ENCODE measurements around the gene CHCHD6. TPM values are rescaled to one million over a fixed set of nuclear protein-coding genes. Genes with fewer than 3 reads are reported as not detected.

The CHCHD6 gene
- total and polyA plus RNA-seq, 2 of the 4 experiments (the other 2 are of a cell fraction), result 18.8 to 28.9 TPM

GRCh38 chr3:126663257-126663656, 40.8 kb upstream of the CHCHD6 start:
- no peak for TF ChIP-seq SMC3 (IDR thresholded peaks at IDR 0.05; ENCODE audit: low read depth, low read length)
- no peak for TF ChIP-seq RCOR1 (IDR thresholded peaks at IDR 0.05; ENCODE audit: insufficient replicate concordance, low read length)
- ChIA-PET POLR2A (ENCODE audit: unreplicated experiment) (no interaction called here), CTCF (no interaction called here)
- H3K18ac ChIP-seq (ENCODE audit: low read depth, low read length), result no peak overlapping the region
- peaks cover 2% of the 10 kb centered on the region; the same call in 1 of the 2 replicates for H3K4me1 ChIP-seq (ENCODE audit: control insufficient read depth, insufficient read depth, low read length)
- H4K91ac ChIP-seq (ENCODE audit: insufficient read depth, low read depth, low read length), result no peak overlapping the region
- H3K27ac ChIP-seq (ENCODE audit: insufficient read depth, low read length), result no peak overlapping the region
- no peak overlapping the region for H3K23ac ChIP-seq (ENCODE audit: low read depth, low read length)
- no peak for ATAC-seq (ENCODE audit: low read depth)
- no peak overlapping the region for H3K56ac ChIP-seq (ENCODE audit: extremely low read depth, insufficient read depth, low read length)
- H3K9me1 ChIP-seq (ENCODE audit: insufficient read depth, low read length), result no peaks in the 10 kb centered on the region
- no peak overlapping the region for H2BK15ac ChIP-seq (ENCODE audit: low read depth, low read length)
- H3K4ac ChIP-seq (ENCODE audit: low read depth, low read length), result no peak overlapping the region
- H4K20me1 ChIP-seq (ENCODE audit: insufficient read depth, low read length), result no peaks in the 10 kb centered on the region
- in situ Hi-C loops (cut with MboI; ENCODE audit: low sequenced_read_pairs), result no loop called here
- no peaks in the 10 kb centered on the region for H3K79me1 ChIP-seq (ENCODE audit: low read depth in 1 of 2, low read length in 2 of 2)
- no peak overlapping the region for H3K14ac ChIP-seq (replicated peaks; ENCODE audit: low read depth, low read length)
- intact Hi-C loops (cut with micrococcal nuclease), result no loop called here
- no peak overlapping the region for H2AK9ac ChIP-seq (replicated peaks; ENCODE audit: low read depth, low read length, poor library complexity)
- no peaks in the 10 kb centered on the region for H3K36me3 ChIP-seq (ENCODE audit: control insufficient read depth, insufficient read depth, low read length)
- no peak overlapping the region for H4K8ac ChIP-seq (ENCODE audit: low read depth in 2 of 2, low read length in 2 of 2)
- no peak overlapping the region for H3K9ac ChIP-seq (ENCODE audit: low read depth, low read length)
- no peak overlapping the region for H2BK120ac ChIP-seq (ENCODE audit: low read depth, low read length)
- WGBS, 2 experiments (ENCODE audit: extremely low coverage in 2 of 2, insufficient read length in 1 of 2), result no CpG with 5 or more reads among the region's 4 CpGs
- no peak overlapping the region for H2BK20ac ChIP-seq (ENCODE audit: low read depth, low read length)
- H2BK5ac ChIP-seq (ENCODE audit: low read depth, low read length, poor library complexity, severe bottlenecking), result no peak overlapping the region
- no peak for DNase-seq
- peaks cover 6% of the 10 kb centered on the region; the same call in 1 of the 2 replicates for H3K9me3 ChIP-seq (ENCODE audit: control insufficient read depth, insufficient read depth, low read length)
- no peak overlapping the region for H3K4me2 ChIP-seq (ENCODE audit: low read depth, low read length)
- BruUV-seq (replicated peaks), result no TSS peak
- H3K4me3 ChIP-seq (ENCODE audit: insufficient read depth, low read depth, low read length), result no peak overlapping the region
- H2AFZ ChIP-seq (replicated peaks; ENCODE audit: low read length, poor library complexity), result no peak overlapping the region
- no peak overlapping the region for H2AK5ac ChIP-seq (ENCODE audit: low read depth, low read length)
- H4K5ac ChIP-seq (ENCODE audit: low read depth, low read length), result no peak overlapping the region
- dilution Hi-C loops (cut with HindIII; ENCODE audit: low sequenced_read_pairs, unreplicated experiment), result no loop called here
- H3K27me3 ChIP-seq (ENCODE audit: control insufficient read depth, insufficient read depth, low read length), result peaks cover 72% of the 10 kb centered on the region

All from IMR-90 (cell line).